ENCODE data around the gene DOC2A.
"Not testable (repeated sequence)": the region's sequence is repeated elsewhere in the genome, so short reads cannot be mapped to it uniquely, and the experiment has no call there.

DOC2A gene

DNA sequence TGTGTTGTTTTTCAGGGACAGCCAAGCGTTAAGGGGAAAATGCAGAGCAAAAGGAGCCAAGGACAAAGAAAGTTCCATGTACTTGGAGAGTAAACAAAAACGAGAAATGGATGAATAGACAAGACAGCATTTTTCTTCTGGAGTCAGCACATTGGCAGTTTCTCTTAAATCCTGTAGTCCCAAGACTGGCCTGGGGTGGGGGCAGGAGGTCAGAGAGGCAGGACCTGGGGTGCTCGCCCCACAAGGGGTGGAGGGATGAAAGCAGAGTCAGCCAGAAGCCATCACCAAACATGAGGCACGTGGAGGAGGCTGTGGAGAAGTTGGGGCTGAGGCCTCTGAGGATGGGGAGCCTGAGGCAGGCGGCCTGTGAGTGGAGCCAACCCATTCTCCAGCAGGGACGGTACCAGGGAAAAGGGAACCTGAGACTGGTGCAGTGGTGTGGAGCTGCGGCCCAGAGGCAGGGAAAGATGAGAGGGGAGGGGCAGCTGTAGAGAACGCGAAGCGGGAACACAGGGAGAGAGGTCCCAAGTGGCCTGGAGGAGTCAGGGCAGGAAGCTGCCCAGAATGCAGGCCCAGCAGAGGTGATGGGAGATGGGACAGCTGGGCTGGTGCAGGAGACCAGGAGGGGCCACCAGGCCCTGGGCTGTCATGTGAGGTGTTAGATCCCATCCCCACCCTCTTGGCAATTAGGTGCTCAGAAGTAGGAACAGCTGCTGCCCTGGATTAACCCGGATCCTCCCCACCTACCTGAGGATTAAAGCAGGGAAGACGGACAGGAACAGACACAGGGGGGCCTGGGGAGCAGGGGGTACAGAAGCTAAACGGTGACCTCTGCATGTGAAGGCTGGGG is 17.0 kb upstream of the DOC2A start:
- DNase-seq (ENCODE audit: low read depth) = no peak

GRCh38 chr16:30026449-30026848 is 15.6 kb upstream of the DOC2A start:
- DNase-seq (ENCODE audit: low read depth) = no peak

DNA sequence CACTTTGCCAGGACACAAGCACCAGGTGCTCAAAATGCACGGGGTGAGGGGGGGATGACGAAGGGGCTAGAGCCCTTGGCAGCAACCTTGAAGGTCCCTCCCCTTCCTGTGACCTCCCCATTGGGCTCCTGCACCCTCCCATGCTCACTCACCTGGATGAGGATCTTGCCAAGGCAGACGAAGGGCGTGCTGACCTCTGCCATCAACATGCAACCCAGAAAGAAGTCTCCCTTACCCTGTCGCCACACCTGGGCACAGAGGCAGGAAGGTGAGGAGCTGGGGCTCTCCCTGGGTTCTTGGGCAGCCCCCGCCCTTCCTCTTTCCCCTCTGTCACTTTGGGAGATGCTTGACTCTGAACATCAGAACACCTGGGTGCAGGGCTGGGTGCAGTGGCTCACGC is 14.7 kb upstream of the DOC2A start:
- DNase-seq (ENCODE audit: low read depth) = no peak

- no peak for DNase-seq (ENCODE audit: low read depth)
Measured at GRCh38 chr16:30025156-30025555, 14.3 kb upstream of the DOC2A start.

GRCh38 chr16:30024451-30024850 is 13.6 kb upstream of the DOC2A start:
- no peak for DNase-seq (ENCODE audit: low read depth)

- no peak for DNase-seq (ENCODE audit: low read depth)
Measured at GRCh38 chr16:30023586-30023985, 12.8 kb upstream of the DOC2A start.

- DNase-seq (ENCODE audit: low read depth) = no peak
Measured at GRCh38 chr16:30022887-30023286, 12.1 kb upstream of the DOC2A start, which contains the start of gene C16orf92. Gene C16orf92 (plus strand): TSS chr16:30023198. CDS start chr16:30023341, 143 bp downstream.

- DNase-seq (ENCODE audit: low read depth) = no peak
Measured at GRCh38 chr16:30018731-30019158, 7.9 kb upstream of the DOC2A start.

DNA sequence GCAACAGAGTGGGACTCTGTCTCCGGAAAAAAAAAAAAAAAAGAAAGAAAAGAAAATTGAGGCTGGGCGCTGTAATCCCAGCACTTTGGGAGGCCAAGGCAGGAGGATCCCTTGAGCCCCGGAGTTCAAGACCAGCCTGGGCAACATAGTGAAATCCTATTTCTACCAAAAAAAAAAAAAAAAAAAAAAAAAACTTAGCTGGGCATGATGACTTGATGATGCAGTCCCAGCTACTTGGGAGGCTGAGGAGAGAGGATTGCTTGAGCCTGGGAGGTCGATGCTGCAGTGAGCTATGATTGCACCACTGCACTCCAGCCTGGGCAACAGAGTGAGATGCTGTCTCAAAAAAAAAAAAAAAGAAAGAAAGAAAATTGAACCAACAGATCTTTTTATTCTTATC is 7.1 kb upstream of the DOC2A start:
- DNase-seq (ENCODE audit: low read depth) = not testable (repeated sequence)

- no peak for DNase-seq (ENCODE audit: low read depth)
Measured at GRCh38 chr16:30017277-30017656, 6.4 kb upstream of the DOC2A start.

DNA sequence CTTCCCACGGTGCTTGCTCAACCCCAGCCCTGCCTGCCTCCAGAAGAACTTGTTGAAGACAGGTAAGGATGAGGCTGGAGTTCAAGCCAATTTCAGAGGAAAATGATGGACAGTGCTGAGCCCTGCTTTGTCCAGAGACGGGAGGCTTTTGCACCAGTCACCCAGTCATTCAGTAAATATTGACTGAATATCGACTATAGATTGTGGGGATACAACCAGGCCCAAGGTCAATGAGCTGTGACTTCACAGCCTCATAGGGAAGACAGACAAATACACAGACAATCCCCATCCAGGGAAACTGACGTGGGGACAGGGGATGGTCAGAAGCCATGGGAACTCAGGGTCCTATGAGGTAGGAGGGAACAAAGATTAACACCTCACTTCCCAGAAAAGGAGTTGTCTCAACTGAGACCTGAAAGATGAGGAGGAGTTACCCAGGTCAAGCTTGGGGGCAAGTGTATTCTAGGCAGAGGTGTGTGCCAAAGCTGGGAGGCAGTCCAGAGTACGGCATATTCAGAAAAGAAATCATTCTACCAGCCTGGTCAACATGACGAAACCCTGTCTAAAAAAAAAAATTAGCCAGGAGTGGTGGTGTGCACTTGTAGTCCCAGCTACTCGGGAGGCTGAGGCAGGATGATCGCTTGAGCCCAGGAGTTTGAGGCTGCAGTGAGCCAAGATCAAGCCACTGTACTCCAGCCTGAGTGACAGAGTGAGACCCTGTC is 5.9 kb upstream of the DOC2A start:
- DNase-seq (ENCODE audit: low read depth) = no peak

GRCh38 chr16:30015450-30015849 is 4.6 kb upstream of the DOC2A start:
- not testable (repeated sequence) for DNase-seq (ENCODE audit: low read depth)

DNA sequence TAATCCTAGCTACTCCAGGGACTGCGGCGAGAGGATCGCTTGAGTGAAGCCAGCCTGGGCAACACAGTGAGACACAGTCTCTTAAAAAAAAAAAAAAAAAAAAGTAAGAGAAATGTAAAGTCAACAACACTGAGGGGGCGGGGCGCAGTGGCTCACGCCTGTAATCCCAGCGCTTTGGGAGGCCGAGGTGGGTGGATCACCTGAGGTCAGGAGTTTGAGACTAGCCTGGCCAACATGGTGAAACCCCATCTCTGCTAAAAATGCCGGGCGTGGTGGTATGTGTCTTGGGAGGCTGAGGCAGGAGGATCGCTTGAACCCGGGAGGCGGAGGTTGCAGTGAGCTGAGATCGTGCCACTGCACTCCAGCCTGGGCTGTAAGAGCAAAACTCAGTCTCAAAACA is 1.8 kb upstream of the DOC2A start:
- DNase-seq (ENCODE audit: low read depth) = not testable (repeated sequence)

DNA sequence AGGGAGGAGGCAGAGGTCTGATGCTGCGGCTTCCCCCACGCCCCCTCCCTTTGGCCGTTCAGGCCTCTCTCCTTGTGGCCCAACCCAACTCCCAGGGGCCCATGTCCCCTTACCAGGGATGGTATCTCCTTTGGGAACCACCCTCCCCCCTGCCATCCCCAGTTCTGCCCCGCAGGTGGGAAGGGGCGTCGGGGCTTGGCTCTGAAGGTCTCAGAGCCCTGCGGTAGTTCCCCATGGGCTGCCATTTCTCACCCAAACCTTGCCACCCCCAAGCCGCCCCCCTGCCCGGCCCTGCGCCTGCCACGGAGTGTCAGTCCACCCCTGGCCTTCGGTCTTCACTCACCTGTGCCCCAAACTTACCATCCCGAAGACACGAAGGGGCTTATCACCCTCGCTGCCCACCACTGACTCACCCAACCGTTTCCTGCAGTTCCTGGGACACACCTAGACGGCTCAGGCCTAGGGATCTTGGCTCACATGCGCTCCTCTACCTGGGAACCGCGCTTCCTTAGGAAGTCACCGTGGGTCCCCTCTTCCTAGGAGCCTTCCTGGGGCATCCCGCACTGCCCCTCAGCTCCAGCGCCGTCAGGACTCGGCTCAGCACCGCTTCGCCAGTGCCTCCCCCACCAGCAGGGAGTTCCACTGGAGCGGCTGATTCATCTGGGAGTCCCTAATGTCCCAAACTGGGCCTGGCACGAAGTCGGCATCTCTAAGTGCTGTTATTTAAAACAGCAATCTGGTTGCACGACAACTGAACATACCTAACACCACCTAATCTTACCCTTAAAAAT is 1.1 kb upstream of the DOC2A start:
- no peak for DNase-seq (ENCODE audit: low read depth)

DNA sequence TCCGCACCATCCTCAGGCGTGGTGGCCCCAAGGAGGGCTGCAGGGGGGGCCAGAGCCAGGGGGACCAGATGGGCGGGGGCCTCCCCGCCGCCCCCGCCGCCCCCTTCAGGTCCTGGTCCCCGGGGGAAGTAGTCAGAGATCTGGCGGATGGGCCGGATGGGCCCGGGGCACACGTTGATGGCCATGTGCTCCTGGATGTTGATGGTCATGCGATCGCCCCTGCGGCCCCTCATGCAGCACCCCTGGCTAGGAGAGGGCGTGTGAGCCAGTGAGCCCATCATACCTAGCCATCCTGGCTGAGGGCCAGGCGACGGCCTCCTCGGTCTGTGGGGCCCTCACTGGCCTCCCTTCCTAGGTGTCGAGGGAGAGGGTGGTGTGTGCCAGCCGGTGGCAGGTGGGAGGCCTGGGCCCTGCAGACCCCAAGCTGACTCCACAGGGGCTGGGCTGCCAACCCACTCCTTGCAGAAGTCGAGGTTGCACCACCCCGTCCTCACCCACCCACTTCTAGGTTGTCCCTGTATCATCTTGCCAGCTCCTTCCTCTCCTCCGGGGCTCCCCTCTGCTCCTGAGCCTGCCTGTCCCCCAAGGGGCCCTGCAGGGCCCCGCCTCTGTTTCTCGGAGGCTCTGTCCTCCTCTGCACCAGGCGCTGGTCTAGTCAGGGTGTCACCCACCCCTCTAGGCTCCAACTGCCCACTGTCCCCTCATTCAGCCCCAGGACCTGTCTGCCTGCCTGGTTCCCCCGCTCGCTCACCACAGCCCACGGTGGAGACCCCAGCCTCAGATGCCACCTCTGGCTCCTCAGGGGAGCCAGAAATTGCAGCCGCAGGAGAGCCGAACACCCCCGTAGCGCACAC is 610 bp downstream of the DOC2A start:
- no peak for DNase-seq (ENCODE audit: low read depth)

DNA sequence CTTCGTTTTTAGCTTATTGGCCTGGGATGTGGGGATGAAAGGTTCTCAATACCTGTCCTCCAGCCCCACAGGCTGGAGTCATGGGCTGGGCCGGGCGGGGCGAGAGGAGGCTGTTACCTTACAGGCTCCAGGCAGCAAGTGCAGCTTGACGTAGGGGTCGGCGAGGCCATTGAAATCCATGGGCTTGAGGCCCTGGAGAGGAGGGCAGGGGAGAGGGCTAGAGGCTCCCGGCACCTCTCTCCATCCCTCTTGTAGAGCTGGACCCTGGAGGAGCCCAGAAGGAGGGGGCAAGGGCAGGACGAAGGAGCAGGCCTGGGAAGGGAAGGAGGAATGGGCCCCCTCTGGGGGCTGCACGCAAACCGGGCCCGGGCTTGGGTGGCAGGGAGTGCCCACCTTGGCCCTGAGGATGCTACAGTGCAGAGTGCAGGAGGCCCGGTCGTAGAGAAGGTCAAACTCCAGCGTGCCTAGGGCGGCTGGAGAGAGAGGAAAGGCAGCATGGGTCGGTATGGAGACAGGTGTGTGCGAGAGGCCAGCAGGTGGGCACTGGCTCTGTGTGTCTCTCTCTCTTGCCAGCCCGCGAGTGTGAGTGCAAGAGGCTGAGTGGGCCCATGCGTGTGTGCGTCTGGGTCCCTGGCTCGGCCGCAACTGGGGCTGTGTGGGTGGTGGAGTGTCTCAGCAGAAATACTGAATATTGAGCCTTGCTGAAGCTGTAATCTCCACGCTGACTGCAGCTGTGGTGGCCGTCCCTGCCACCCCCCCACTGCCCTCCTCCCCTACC is 1.6 kb downstream of the DOC2A start:
- DNase-seq (ENCODE audit: low read depth) = no peak

- no peak for DNase-seq (ENCODE audit: low read depth)
Measured at GRCh38 chr16:30007378-30007895, 3.4 kb downstream of the DOC2A start.

- DNase-seq (ENCODE audit: low read depth) = no peak
Measured at GRCh38 chr16:30006659-30007377, 4.0 kb downstream of the DOC2A start.

DNA sequence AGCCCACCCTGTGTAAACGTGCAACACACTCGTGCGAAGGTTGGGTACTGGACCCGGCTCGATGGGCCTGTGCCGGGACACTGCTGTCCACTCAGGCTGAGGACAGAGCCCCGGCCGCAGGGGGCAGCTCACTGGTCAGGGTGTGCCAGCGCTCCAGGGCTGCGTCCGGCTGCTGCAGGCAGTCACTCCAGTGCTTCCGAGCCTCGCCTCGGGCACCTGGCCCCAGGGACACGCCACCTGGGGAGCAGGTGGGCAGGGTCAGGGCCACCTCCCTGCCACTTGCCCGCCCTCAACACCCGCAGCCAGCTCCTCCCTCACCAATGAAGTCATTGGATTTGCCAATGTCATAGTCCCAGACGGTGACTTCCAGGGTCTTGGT is 4.7 kb downstream of the DOC2A start:
- no peak for DNase-seq (ENCODE audit: low read depth)
